GM19395 (cell line): ENCODE data around the gene EVA1A.

Experiments
- ATAC-seq: cut with Tn5 transposase; IDR thresholded peaks from one replicate; pipeline ENCODE4 v1.9.1; 2021; ENCODE audit warnings: mild to moderate bottlenecking, moderate library complexity; ENCODE audit not compliant: unreplicated experiment

Gene EVA1A

DNA sequence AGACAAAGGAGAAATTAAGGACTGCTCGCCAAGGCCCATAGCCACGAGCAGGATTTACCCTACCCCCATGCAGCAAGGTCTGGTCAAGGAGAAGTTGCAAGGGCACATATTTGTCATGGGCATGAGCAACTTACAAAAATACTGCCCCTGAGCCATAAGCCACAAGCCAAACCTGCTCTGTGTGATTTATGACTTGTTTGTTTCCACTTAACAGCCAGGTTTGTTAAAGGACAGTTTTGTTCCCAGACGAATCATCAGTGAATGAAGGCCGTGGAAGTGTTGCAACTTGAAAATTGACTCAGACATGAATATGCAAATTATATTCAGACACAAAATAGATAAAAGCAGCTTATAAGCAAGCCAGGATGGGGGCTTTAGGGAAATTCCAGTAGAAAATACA, 31.3 kb upstream of the EVA1A start:
- ATAC-seq: no peak

- no peak for ATAC-seq
These were observed 28.8 kb upstream of the EVA1A start for GRCh38 chr2:75589391-75590105.

GRCh38 chr2:75587954-75588587, 27.3 kb upstream of the EVA1A start:
- no peak for ATAC-seq

DNA sequence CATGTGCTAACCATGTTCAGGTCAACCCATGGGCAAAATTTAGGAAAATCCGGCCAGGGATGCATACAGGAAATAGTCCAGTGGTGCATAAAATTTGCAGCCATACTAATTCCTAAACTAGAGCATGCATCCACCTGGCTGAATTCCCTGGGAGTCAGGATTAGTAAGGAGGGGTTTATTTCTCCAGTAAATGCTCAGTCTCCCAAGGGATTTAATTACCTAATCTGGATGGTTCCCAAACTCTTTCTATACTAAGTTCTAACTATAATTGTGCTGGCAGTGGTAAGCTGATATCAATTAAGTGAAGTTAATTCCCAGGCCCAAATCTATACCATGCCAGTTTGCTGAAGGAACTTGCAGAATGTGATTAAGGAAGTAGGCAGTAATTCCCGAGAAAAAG, 26.2 kb upstream of the EVA1A start:
- no peak for ATAC-seq

DNA sequence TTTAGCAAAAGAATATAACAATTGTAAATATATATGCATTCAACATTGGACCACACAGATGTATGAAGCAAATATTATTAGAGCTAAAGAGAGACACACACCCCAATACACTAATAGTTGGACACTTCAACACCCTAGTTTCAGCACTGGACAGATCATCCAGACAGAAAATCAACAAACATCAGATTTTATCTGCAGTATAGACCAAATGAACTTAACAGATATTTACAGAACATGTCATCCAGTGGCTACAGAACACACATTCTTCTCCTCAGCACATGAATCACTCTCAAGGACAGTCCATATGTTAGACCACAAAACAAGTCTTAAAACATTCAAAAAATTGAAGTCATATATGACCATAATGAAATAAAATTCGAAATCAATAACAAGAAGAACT, 22.1 kb upstream of the EVA1A start:
- ATAC-seq: no peak

- ATAC-seq: no peak
These were observed 19.9 kb upstream of the EVA1A start for GRCh38 chr2:75580606-75581005.

- ATAC-seq: no peak
These were observed 19.4 kb upstream of the EVA1A start for GRCh38 chr2:75580156-75580555.

- ATAC-seq: no peak
These were observed 18.4 kb upstream of the EVA1A start for GRCh38 chr2:75579186-75579585.

- ATAC-seq: no peak
These were observed 16.5 kb upstream of the EVA1A start for GRCh38 chr2:75577280-75577679.

GRCh38 chr2:75574106-75574505, 13.4 kb upstream of the EVA1A start:
- no peak for ATAC-seq

DNA sequence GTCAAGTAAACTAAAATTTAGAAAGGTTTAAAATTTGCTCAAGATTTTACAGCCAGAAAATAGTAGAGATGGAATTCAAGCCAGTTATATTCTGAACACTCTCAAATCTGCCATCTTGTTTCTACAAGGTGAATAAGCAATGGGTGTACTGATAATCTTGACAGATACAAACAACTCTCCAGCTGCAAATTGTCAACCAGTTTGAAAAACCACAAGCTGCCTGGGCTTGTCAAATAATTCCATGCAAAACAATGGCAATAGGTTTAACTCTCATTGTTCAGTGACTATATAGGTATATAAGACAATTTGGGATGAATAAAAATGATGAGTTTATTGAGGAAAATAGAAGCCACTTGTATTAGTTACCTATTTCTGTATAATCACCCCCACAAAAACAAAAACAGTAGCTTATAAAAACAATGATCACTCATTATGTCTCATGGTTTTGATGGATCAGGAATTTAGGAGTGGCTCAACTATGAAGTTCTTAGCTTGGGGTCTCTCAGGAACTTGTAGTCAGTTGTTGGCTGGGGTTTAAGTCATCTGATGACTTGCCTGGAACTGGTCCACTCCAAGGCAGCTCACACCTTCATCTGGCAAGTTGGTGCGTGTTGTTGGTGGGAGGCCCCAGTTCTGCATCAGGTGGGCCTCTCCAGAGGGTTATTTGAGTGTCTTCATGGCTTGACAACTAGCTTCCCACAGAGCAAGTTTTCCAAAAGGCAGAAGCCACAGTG, 12.6 kb upstream of the EVA1A start:
- ATAC-seq: no peak

DNA sequence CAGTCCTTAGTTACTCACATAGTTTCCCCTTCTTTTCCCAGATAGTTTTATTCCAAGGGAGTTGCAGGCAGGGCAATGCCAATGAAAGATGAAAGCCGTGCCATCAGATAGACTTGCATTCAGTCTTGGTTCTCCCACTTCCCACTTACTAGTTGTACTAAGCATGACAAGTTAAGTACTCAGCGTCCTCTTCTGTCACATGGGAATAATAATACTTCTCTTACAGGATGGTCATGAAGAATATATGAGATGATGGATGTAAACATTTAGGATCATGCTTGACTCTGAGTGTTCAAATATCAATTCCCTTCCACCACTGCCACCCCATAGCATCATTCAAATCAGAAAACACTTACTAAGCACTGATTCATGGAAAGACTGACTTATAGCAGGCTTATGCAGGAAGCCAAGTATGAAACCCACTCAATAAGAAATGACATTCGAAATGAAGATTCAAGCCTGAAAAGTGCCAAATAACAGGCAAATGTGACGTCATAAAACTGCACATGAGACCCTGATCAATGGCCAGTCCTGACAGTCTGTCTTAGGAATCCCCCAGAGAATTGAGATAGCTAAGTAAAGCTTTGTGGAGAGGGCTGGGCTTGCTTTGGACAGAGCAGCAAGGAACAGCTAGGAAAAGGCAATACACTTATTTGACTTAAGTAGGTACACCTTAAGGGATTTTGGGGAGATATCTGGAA, 11.1 kb upstream of the EVA1A start:
- ATAC-seq: no peak

- ATAC-seq: no peak
These were observed 10.4 kb upstream of the EVA1A start for GRCh38 chr2:75570948-75571729.

DNA sequence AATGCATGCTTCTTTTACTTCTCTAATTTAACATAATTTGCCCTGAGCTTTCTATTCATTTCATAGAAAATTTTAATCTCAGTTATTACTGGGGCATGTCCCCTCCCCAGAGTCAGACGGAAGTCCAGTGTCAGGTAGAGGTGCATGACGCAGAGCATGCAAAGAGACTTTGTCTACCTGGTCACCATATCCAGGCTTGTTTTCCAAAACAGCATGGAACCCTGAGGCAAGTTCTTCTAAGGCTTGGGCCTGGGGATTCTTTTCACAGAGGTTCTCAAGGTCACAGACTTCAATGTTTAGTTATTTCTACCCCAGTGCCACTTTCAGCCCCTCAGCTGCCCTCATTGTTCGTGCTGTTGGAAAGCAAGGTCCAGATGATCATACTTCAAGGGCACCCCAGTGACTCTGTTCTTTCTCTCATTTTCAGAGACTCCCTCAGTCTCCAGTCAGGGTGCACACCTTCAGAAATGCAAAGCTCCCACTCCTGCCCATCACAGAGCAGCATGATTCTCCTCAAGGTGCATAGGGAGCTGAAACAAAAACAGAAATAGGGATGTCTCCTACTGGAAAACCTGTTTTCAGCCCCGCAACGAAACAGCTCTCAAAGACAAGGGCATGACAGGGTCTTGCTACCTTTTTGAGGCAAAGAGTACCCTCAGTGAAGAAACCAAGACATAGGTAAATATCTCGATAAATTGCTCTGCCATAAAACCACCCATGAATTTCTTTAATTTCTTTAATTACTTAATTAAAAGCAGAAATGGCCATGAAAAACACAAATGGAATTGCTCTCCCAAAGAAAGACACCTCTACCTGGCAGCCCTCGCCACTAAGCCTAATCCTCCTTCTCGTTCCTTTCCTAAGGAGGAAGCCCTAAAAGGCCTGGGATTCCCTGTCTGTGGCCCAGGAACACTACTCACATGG, 9.5 kb upstream of the EVA1A start:
- ATAC-seq: no peak

DNA sequence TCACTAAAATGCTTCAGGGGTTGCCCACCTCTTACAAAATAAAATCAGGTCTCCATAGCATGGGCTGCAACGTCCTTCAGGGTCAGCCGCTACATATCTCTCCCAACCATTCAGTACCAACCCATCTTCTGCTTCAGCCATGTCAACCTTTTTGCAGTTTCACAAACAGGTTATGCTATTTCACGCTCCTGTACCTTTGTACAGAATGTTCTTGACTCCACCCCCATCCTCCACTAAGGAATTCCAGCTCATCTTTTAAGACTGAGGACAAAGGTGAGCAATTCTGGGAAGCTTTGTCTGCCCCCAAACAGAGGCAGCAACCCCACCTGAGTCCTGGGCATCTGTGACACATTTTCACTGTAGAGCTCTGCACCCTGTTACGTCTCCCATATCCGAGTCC, 8.8 kb upstream of the EVA1A start:
- ATAC-seq: no peak

DNA sequence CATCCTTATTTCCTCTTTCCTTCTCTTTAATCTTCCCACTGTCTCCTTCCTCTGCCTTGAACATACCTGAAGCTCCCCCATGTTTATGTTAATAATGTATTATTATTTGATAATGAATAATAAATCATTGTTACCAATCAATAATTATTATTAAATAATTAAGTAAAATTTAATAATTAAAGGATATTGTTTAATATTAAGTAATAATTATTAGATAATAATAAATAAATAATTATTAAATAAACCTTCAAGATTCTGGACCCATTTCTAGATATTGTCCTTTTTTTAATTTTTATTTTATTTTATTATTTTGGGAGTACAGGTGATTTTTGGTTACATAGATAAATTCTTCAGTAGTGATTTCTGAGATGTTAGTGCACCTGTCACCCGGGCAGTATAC, 7.4 kb upstream of the EVA1A start:
- ATAC-seq: no peak

DNA sequence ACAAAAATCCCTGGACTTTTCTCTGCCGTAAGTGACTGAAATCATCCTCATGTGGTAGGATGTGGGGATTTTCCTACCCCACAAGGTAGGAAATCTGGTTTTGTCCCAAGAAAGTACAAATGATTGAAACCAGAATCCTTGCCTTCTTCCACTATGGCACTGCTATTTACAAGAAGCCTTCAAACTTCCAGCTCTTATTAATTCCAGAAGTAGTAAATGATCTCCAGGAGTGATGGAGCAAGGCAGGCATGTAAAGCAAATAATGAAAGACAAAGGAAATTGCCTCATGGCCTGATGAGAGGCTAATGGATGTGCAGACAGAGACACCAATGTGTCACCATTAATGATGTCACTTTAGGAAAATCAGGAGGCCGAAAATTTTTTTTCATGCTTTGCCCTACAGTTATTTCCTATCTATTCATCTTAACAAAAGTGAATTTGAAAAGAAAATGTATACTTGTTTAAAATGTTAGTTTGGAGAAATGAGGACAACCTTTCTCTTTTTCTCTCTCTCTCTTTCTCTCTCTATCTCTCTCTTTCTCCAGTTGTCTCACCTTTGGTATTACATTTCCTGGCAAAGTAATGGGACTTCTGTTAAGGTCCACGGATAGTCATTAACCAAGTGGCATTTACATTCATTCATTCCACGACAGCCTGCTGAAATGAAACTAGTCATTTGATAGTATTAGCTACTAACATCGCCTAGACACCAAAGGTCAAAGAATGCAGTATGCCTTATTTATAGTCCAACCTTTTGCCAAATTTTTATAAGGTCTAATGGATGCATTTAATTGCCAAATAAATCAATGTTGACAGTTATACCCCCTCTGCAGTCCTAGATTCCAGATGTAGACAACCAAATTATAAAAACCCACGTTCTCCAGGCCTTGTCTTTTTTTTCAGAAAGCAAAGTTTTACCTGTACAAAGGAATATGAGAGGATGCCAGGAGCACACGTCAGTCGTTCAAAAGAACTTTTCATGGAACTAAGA, 5.0 kb upstream of the EVA1A start:
- no peak for ATAC-seq

- no peak for ATAC-seq
These were observed 4.1 kb upstream of the EVA1A start for GRCh38 chr2:75564713-75565359.
